Astrocyte (in vitro differentiated cells and primary cell): ENCODE measurements around the gene AK1. TPM values are rescaled to one million over a fixed set of nuclear protein-coding genes. Genes with fewer than 3 reads are reported as not detected.

Experiments
- DNase-seq: peaks from one replicate; pipeline ENCODE4 v3.0.0-alpha.2; 2010; ENCODE audit warnings: low read depth
- FAIRE-seq: peaks from 2 replicates; lab custom pipeline; 2011; peaks lifted over from hg19 to GRCh38; lab: Jason Lieb, UNC
- H2AFZ ChIP-seq: 2 replicates; pipeline ENCODE4 v1.6.0; 2012; ENCODE audit warnings: low read depth, low read length, inconsistent platforms
- H3K27ac ChIP-seq: 2 replicates; pipeline ENCODE4 v1.5.1; 2011; ENCODE audit warnings: low read depth, low read length, inconsistent platforms
- H3K27me3 ChIP-seq: 2 replicates; pipeline ENCODE4 v1.6.0; 2011; ENCODE audit warnings: low read length, inconsistent platforms; ENCODE audit not compliant: insufficient read depth
- H3K36me3 ChIP-seq: 2 replicates; pipeline ENCODE4 v1.5.1; 2011; ENCODE audit warnings: low read length, inconsistent platforms; ENCODE audit not compliant: insufficient read depth
- H3K4me1 ChIP-seq: 2 replicates; pipeline ENCODE4 v1.5.1; 2011; ENCODE audit warnings: low read length, inconsistent platforms; ENCODE audit not compliant: insufficient read depth
- H3K4me2 ChIP-seq: 2 replicates; pipeline ENCODE4 v1.6.0; 2012; ENCODE audit warnings: low read length, inconsistent platforms
- H3K4me3 ChIP-seq: 2 replicates; pipeline ENCODE4 v1.5.1; 2011; ENCODE audit warnings: low read depth, mild to moderate bottlenecking, low read length, inconsistent platforms; ENCODE audit not compliant: insufficient read depth
- H3K79me2 ChIP-seq: 2 replicates; pipeline ENCODE4 v1.6.0; 2012; ENCODE audit warnings: mild to moderate bottlenecking, low read length, inconsistent platforms; ENCODE audit not compliant: insufficient read depth
- H3K9ac ChIP-seq: 2 replicates; pipeline ENCODE4 v1.6.0; 2012; ENCODE audit warnings: mild to moderate bottlenecking, low read length, inconsistent platforms
- H3K9me3 ChIP-seq: 2 replicates; pipeline ENCODE4 v1.5.1; 2012; ENCODE audit warnings: low read depth, mild to moderate bottlenecking, low read length, inconsistent platforms; ENCODE audit not compliant: insufficient read depth
- H4K20me1 ChIP-seq: 2 replicates; pipeline ENCODE4 v1.6.0; 2012; ENCODE audit warnings: low read length, inconsistent platforms; ENCODE audit not compliant: insufficient read depth
- H3K27ac Mint-ChIP-seq: one replicate; pipeline ENCODE4 v1.8.0; 2021; ENCODE audit warnings: mild to moderate bottlenecking, mixed read lengths; ENCODE audit not compliant: unreplicated experiment
- H3K27me3 Mint-ChIP-seq: one replicate; pipeline ENCODE4 v1.8.0; 2021; ENCODE audit warnings: low read depth, mixed read lengths; ENCODE audit not compliant: unreplicated experiment
- H3K36me3 Mint-ChIP-seq: one replicate; pipeline ENCODE4 v1.8.0; 2021; ENCODE audit warnings: low read depth, mixed read lengths; ENCODE audit not compliant: unreplicated experiment
- H3K4me1 Mint-ChIP-seq: one replicate; pipeline ENCODE4 v1.8.0; 2021; ENCODE audit warnings: low read depth, mixed read lengths; ENCODE audit not compliant: unreplicated experiment
- H3K4me3 Mint-ChIP-seq: one replicate; pipeline ENCODE4 v1.8.0; 2021; ENCODE audit warnings: mild to moderate bottlenecking, moderate library complexity, mixed read lengths; ENCODE audit not compliant: unreplicated experiment
- H3K9me3 Mint-ChIP-seq: one replicate; pipeline ENCODE4 v1.8.0; 2021; ENCODE audit warnings: mild to moderate bottlenecking, mixed read lengths; ENCODE audit not compliant: unreplicated experiment
- CTCF ChIP-seq: IDR thresholded peaks from 2 replicates; pipeline ENCODE4 v1.5.1; 2011; ENCODE audit warnings: low read depth, mild to moderate bottlenecking, inconsistent platforms, low read length, moderate library complexity; ENCODE audit not compliant: insufficient read depth
- EZH2 ChIP-seq: IDR thresholded peaks from 2 replicates; pipeline ENCODE4 v1.6.1; 2012; ENCODE audit warnings: mild to moderate bottlenecking, low read length, inconsistent platforms; ENCODE audit not compliant: insufficient read depth
- total RNA-seq: library from RNA; stranded (reverse); gene quantifications from 2 replicates; pipeline ENCODE4 v1.2.1, GENCODE V29; 2021

The AK1 gene
- total RNA-seq, 1 donor from 2014 or later, result 78.0 TPM

GRCh38 chr9:127909839-127910273 is 32.4 kb upstream of the AK1 start:
- H3K4me3 Mint-ChIP-seq, result no peak overlapping the region

GRCh38 chr9:127908660-127908926 is 31.1 kb upstream of the AK1 start:
- FAIRE-seq (no peak), DNase-seq (no peak)
- Histone ChIP-seq H4K20me1 (no peaks in the 10 kb centered on the region), H3K27ac (no peak overlapping the region), H3K79me2 (no peaks in the 10 kb centered on the region), H3K9ac (no peak overlapping the region), H3K4me1 (peaks cover 5% of the 10 kb centered on the region), H2AFZ (no peak overlapping the region), H3K27me3 (no peaks in the 10 kb centered on the region), H3K4me2 (no peak overlapping the region), H3K36me3 (peaks cover 3% of the 10 kb centered on the region), H3K4me3 (no peak overlapping the region), H3K9me3 (no peaks in the 10 kb centered on the region)
- no peaks in the 10 kb centered on the region for H3K9me3 Mint-ChIP-seq
- H3K27me3 Mint-ChIP-seq, result peaks cover 5% of the 10 kb centered on the region
- TF ChIP-seq CTCF (no peak), EZH2 (no peak)
- no peak overlapping the region for H3K4me3 Mint-ChIP-seq
- H3K36me3 Mint-ChIP-seq, result peaks cover 12% of the 10 kb centered on the region
- peaks cover 6% of the 10 kb centered on the region for H3K4me1 Mint-ChIP-seq
- no peak overlapping the region for H3K27ac Mint-ChIP-seq

More at GRCh38 chr9:127909839-127910273, 32.4 kb upstream of the AK1 start:
- no peak overlapping the region for H3K4me3 ChIP-seq
- Mint-ChIP-seq H3K27ac (no peak overlapping the region), H3K9me3 (no peaks in the 10 kb centered on the region), H3K4me1 (peaks cover 2% of the 10 kb centered on the region), H3K36me3 (peaks cover 12% of the 10 kb centered on the region), H3K27me3 (peaks cover 5% of the 10 kb centered on the region)
- H3K4me2 ChIP-seq, result no peak overlapping the region
- H3K27ac ChIP-seq, result no peak overlapping the region
- FAIRE-seq, result no peak
- peaks cover 3% of the 10 kb centered on the region for H3K36me3 ChIP-seq
- no peaks in the 10 kb centered on the region for H3K79me2 ChIP-seq
- no peak overlapping the region for H3K9ac ChIP-seq
- no peak for TF ChIP-seq EZH2
- TF ChIP-seq CTCF, result no peak
- H4K20me1 ChIP-seq, result no peaks in the 10 kb centered on the region
- no peaks in the 10 kb centered on the region for H3K27me3 ChIP-seq
- H3K4me1 ChIP-seq, result no peaks in the 10 kb centered on the region
- DNase-seq, result no peak
- no peaks in the 10 kb centered on the region for H3K9me3 ChIP-seq
- no peak overlapping the region for H2AFZ ChIP-seq

GRCh38 chr9:127907867-127908659 is 30.6 kb upstream of the AK1 start:
- Histone ChIP-seq H3K4me1 (peaks cover 5% of the 10 kb centered on the region), H3K79me2 (no peaks in the 10 kb centered on the region), H3K36me3 (peaks cover 3% of the 10 kb centered on the region), H3K27ac (no peak overlapping the region), H4K20me1 (no peaks in the 10 kb centered on the region), H3K4me3 (no peak overlapping the region), H2AFZ (no peak overlapping the region), H3K9me3 (no peaks in the 10 kb centered on the region), H3K9ac (no peak overlapping the region), H3K4me2 (no peak overlapping the region), H3K27me3 (no peaks in the 10 kb centered on the region)
- H3K27me3 Mint-ChIP-seq, result peaks cover 5% of the 10 kb centered on the region
- no peak for TF ChIP-seq CTCF
- TF ChIP-seq EZH2, result no peak
- no peaks in the 10 kb centered on the region for H3K9me3 Mint-ChIP-seq
- H3K4me1 Mint-ChIP-seq, result peaks cover 7% of the 10 kb centered on the region
- no peak overlapping the region for H3K27ac Mint-ChIP-seq
- no peak overlapping the region for H3K4me3 Mint-ChIP-seq
- DNase-seq (no peak), FAIRE-seq (no peak)
- peaks cover 12% of the 10 kb centered on the region for H3K36me3 Mint-ChIP-seq
